NCI-H1436 (cell line): ENCODE data around the gene MLYCD.
"Not testable (repeated sequence)": the region's sequence is repeated elsewhere in the genome, so short reads cannot be mapped to it uniquely, and the experiment has no call there.

Source experiments
- DNase-seq: peaks from one replicate; lab custom pipeline; 2025; lab: John Stamatoyannopoulos, UW

MLYCD gene

GRCh38 chr16:83940630-83941378 is 41.9 kb downstream of the MLYCD start:
- DNase-seq = no peak

GRCh38 chr16:83941546-83941945 is 42.6 kb downstream of the MLYCD start:
- not testable (repeated sequence) for DNase-seq

- no peak for DNase-seq
These were observed 43.2 kb downstream of the MLYCD start for GRCh38 chr16:83942074-83942473.

GRCh38 chr16:83942815-83943515 is 44.0 kb downstream of the MLYCD start:
- DNase-seq = no peak

- DNase-seq = no peak
These were observed 44.7 kb downstream of the MLYCD start for GRCh38 chr16:83943516-83944050.

GRCh38 chr16:83945587-83945986 is 46.7 kb downstream of the MLYCD start:
- no peak for DNase-seq

- no peak for DNase-seq
These were observed 47.4 kb downstream of the MLYCD start for GRCh38 chr16:83946154-83946780.

GRCh38 chr16:83946781-83947566 is 48.1 kb downstream of the MLYCD start:
- no peak for DNase-seq

- no peak for DNase-seq
These were observed 48.8 kb downstream of the MLYCD start for GRCh38 chr16:83947642-83948234.

- no peak for DNase-seq
These were observed 50.2 kb downstream of the MLYCD start for GRCh38 chr16:83948914-83949723.

- DNase-seq = no peak
These were observed 50.7 kb downstream of the MLYCD start for GRCh38 chr16:83949724-83950001.

GRCh38 chr16:83950862-83951399 is 52.0 kb downstream of the MLYCD start:
- DNase-seq = not testable (repeated sequence)

- no peak for DNase-seq
These were observed 52.6 kb downstream of the MLYCD start for GRCh38 chr16:83951544-83951943.

- DNase-seq = no peak
These were observed 53.6 kb downstream of the MLYCD start for GRCh38 chr16:83952587-83952939.

GRCh38 chr16:83952940-83953795 is 54.3 kb downstream of the MLYCD start, which contains the start of gene OSGIN1:
Gene OSGIN1 (plus strand): TSS chr16:83953240. CDS start chr16:83957672, 4,432 bp downstream.
- DNase-seq = peak; percentile 80

GRCh38 chr16:83953796-83954576 is 55.1 kb downstream of the MLYCD start:
- DNase-seq = peak; percentile 25

- DNase-seq = no peak
These were observed 55.7 kb downstream of the MLYCD start for GRCh38 chr16:83954577-83955016.

GRCh38 chr16:83955218-83956130 is 56.6 kb downstream of the MLYCD start:
- no peak for DNase-seq
